ENCODE results near the gene KCNK17.

The KCNK17 gene

GRCh38 chr6:39333644-39334438, 19.6 kb upstream of the KCNK17 start:
- DNase-seq (ENCODE audit: extremely low read depth, insufficient read length): no peak
- TF ChIP-seq, protein P1, sequence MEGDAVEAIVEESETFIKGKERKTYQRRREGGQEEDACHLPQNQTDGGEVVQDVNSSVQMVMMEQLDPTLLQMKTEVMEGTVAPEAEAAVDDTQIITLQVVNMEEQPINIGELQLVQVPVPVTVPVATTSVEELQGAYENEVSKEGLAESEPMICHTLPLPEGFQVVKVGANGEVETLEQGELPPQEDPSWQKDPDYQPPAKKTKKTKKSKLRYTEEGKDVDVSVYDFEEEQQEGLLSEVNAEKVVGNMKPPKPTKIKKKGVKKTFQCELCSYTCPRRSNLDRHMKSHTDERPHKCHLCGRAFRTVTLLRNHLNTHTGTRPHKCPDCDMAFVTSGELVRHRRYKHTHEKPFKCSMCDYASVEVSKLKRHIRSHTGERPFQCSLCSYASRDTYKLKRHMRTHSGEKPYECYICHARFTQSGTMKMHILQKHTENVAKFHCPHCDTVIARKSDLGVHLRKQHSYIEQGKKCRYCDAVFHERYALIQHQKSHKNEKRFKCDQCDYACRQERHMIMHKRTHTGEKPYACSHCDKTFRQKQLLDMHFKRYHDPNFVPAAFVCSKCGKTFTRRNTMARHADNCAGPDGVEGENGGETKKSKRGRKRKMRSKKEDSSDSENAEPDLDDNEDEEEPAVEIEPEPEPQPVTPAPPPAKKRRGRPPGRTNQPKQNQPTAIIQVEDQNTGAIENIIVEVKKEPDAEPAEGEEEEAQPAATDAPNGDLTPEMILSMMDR (IDR thresholded peaks at IDR 0.05; ENCODE audit: insufficient read depth, low read length, poor library complexity, severe bottlenecking): no peak
- H3K4me3 ChIP-seq (replicated peaks; ENCODE audit: low read depth, low read length): no peak overlapping the region
- H3K36me3 ChIP-seq (ENCODE audit: control insufficient read depth, insufficient read depth, low read length): no peaks in the 10 kb centered on the region
- H3K27me3 ChIP-seq (replicated peaks; ENCODE audit: control insufficient read depth, insufficient read depth, low read length): no peaks in the 10 kb centered on the region

- Histone ChIP-seq H3K4me3 (replicated peaks; ENCODE audit: low read depth, low read length) (no peak overlapping the region), H3K27me3 (replicated peaks; ENCODE audit: control insufficient read depth, insufficient read depth, low read length) (no peaks in the 10 kb centered on the region; the same call in 1 of the 2 replicates), H3K36me3 (ENCODE audit: control insufficient read depth, insufficient read depth, low read length) (no peaks in the 10 kb centered on the region)
- TF ChIP-seq, protein P1 (IDR thresholded peaks at IDR 0.05; ENCODE audit: insufficient read depth, low read length, poor library complexity, severe bottlenecking): no peak
- DNase-seq (ENCODE audit: extremely low read depth, insufficient read length): no peak
These were observed 16.3 kb upstream of the KCNK17 start for GRCh38 chr6:39330476-39330875.

- TF ChIP-seq, protein P1 (IDR thresholded peaks at IDR 0.05; ENCODE audit: insufficient read depth, low read length, poor library complexity, severe bottlenecking): no peak
- no peak for DNase-seq (ENCODE audit: extremely low read depth, insufficient read length)
- Histone ChIP-seq H3K4me3 (replicated peaks; ENCODE audit: low read depth, low read length) (no peak overlapping the region), H3K36me3 (ENCODE audit: control insufficient read depth, insufficient read depth, low read length) (no peaks in the 10 kb centered on the region), H3K27me3 (replicated peaks; ENCODE audit: control insufficient read depth, insufficient read depth, low read length) (no peaks in the 10 kb centered on the region; the same call in 1 of the 2 replicates)
These were observed 15.8 kb upstream of the KCNK17 start for GRCh38 chr6:39330057-39330456.

GRCh38 chr6:39328066-39328465, 13.8 kb upstream of the KCNK17 start:
- no peaks in the 10 kb centered on the region; the same call in 1 of the 2 replicates for H3K27me3 ChIP-seq (replicated peaks; ENCODE audit: control insufficient read depth, insufficient read depth, low read length)
- TF ChIP-seq, protein P1 (IDR thresholded peaks at IDR 0.05; ENCODE audit: insufficient read depth, low read length, poor library complexity, severe bottlenecking): no peak

GRCh38 chr6:39327507-39327906, 13.3 kb upstream of the KCNK17 start:
- no peaks in the 10 kb centered on the region; the same call in 1 of the 2 replicates for H3K27me3 ChIP-seq (replicated peaks; ENCODE audit: control insufficient read depth, insufficient read depth, low read length)
- DNase-seq (ENCODE audit: extremely low read depth, insufficient read length): no peak
- H3K4me3 ChIP-seq (replicated peaks; ENCODE audit: low read depth, low read length): no peak overlapping the region
- TF ChIP-seq, protein P1 (IDR thresholded peaks at IDR 0.05; ENCODE audit: insufficient read depth, low read length, poor library complexity, severe bottlenecking): no peak
- no peaks in the 10 kb centered on the region for H3K36me3 ChIP-seq (ENCODE audit: control insufficient read depth, insufficient read depth, low read length)

More at GRCh38 chr6:39328066-39328465, 13.8 kb upstream of the KCNK17 start:
- H3K4me3 ChIP-seq (replicated peaks; ENCODE audit: low read depth, low read length): no peak overlapping the region
- no peak for DNase-seq (ENCODE audit: extremely low read depth, insufficient read length)
- H3K36me3 ChIP-seq (ENCODE audit: control insufficient read depth, insufficient read depth, low read length): no peaks in the 10 kb centered on the region
